ENCODE data around the gene FAM184A.

FAM184A gene

DNA sequence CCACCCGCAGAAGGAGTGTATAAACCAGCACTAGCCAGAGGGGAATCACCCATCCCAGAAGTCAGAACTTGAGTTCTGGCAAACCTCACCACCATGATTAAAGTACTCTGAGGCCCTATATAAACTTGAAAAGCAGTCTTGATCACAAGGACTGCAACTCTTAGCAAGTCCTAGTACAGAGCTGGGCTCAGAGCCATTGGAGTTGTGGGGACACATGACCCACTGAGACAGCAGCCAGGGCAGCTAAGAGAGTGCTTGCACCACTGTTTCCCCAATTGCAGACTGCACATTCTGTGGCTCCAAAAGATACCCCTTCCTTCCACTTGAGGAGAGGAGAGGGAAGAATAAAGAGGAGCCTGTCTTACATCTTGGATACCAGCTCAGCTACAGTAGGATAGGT is 138.8 kb downstream of the FAM184A start:
- no peak overlapping the region for H4K5ac ChIP-seq (ENCODE audit: low read length)
- DNase-seq = no peak
- H4K8ac ChIP-seq (ENCODE audit: low read depth, low read length) = no peak overlapping the region
- H3K4me3 ChIP-seq (ENCODE audit: low read length) = no peak overlapping the region
- no peaks in the 10 kb centered on the region for H3K36me3 ChIP-seq (ENCODE audit: control insufficient read depth, insufficient read depth, low read length)
- H3K4me1 ChIP-seq (ENCODE audit: control insufficient read depth, low read depth, low read length) = no peaks in the 10 kb centered on the region
- no peak overlapping the region for H3K27ac ChIP-seq (ENCODE audit: low read depth, low read length)
- no peak overlapping the region for H2BK15ac ChIP-seq (replicated peaks; ENCODE audit: low read depth)
- no peak overlapping the region for H2BK5ac ChIP-seq (ENCODE audit: low read length)
- no CpG with 5 or more reads among the region's 1 CpG for WGBS (ENCODE audit: extremely low coverage, insufficient coverage, low lambda C conversion rate)
- H3K79me1 ChIP-seq (ENCODE audit: low read length) = no peaks in the 10 kb centered on the region
- peaks cover 3% of the 10 kb centered on the region for H3K79me2 ChIP-seq (ENCODE audit: control insufficient read depth, insufficient read depth, low read length)
- no peak overlapping the region for H3K56ac ChIP-seq (ENCODE audit: low read length)
- no peak overlapping the region for H3K4me2 ChIP-seq (ENCODE audit: low read length)
- H3K4ac ChIP-seq (ENCODE audit: low read depth, low read length) = no peak overlapping the region
- no peak overlapping the region for H2BK120ac ChIP-seq (ENCODE audit: low read depth, low read length)
- no peak overlapping the region for H3K9ac ChIP-seq (ENCODE audit: low read length)
- H2AK5ac ChIP-seq (ENCODE audit: low read length) = no peak overlapping the region
- H3K18ac ChIP-seq (ENCODE audit: low read length) = no peak overlapping the region
- H3K23ac ChIP-seq (ENCODE audit: low read length) = no peak overlapping the region
- H3K27me3 ChIP-seq (ENCODE audit: insufficient read depth, low read length, poor library complexity) = no peaks in the 10 kb centered on the region

DNA sequence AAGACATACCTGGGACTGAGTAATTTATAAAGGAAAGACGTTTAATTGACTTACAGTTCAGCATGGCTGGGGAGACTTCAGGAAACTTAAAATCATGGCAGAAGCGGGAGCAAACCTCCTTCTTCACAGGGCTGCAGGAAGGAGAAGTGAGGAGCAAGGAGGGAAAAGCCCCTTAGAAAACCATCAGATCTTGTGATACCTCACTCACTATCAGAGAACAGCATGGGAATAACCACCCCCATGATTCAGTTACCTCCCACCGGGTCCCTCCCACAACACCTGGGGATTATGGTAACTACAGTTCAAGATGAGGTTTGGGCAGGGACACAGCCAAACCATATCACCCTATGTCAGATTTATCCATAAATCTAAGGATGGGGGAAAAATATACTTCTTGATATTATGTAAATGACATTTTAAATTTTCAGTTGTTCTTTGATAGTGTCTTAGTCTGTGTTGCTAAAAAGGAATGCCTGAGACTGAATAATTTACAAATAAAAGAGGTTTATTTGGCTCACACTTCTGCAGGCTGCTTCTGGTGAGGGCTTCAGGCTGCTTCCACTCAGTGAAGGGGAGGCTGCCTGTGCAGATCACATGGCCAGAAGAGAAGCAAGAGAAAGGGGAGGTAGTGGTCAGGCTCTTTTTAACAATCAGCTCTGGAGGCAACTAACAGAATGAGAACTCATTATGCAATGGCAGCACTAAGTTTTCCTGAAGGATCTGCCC is 142.3 kb downstream of the FAM184A start:
- H3K56ac ChIP-seq (ENCODE audit: low read length) = no peak overlapping the region
- no peak overlapping the region for H3K27ac ChIP-seq (ENCODE audit: low read depth, low read length)
- H2BK120ac ChIP-seq (ENCODE audit: low read depth, low read length) = no peak overlapping the region
- no peak overlapping the region for H3K4me3 ChIP-seq (ENCODE audit: low read length)
- H3K23ac ChIP-seq (ENCODE audit: low read length) = no peak overlapping the region
- H3K4ac ChIP-seq (ENCODE audit: low read depth, low read length) = no peak overlapping the region
- H3K4me2 ChIP-seq (ENCODE audit: low read length) = no peak overlapping the region
- no peak overlapping the region for H2AK5ac ChIP-seq (ENCODE audit: low read length)
- WGBS (ENCODE audit: extremely low coverage, insufficient coverage, low lambda C conversion rate) = no CpG with 5 or more reads among the region's 3 CpGs
- H3K18ac ChIP-seq (ENCODE audit: low read length) = no peak overlapping the region
- no peaks in the 10 kb centered on the region for H3K36me3 ChIP-seq (ENCODE audit: control insufficient read depth, insufficient read depth, low read length)
- no peaks in the 10 kb centered on the region for H3K79me1 ChIP-seq (ENCODE audit: low read length)
- no peak overlapping the region for H4K8ac ChIP-seq (ENCODE audit: low read depth, low read length)
- no peak overlapping the region for H4K5ac ChIP-seq (ENCODE audit: low read length)
- H3K27me3 ChIP-seq (ENCODE audit: insufficient read depth, low read length, poor library complexity) = no peaks in the 10 kb centered on the region
- no peaks in the 10 kb centered on the region for H3K4me1 ChIP-seq (ENCODE audit: control insufficient read depth, low read depth, low read length)
- DNase-seq = peak; percentile 31
- H2BK5ac ChIP-seq (ENCODE audit: low read length) = no peak overlapping the region
- peaks cover 5% of the 10 kb centered on the region for H3K79me2 ChIP-seq (ENCODE audit: control insufficient read depth, insufficient read depth, low read length)
- H2BK15ac ChIP-seq (replicated peaks; ENCODE audit: low read depth) = no peak overlapping the region
- H3K9ac ChIP-seq (ENCODE audit: low read length) = no peak overlapping the region

DNA sequence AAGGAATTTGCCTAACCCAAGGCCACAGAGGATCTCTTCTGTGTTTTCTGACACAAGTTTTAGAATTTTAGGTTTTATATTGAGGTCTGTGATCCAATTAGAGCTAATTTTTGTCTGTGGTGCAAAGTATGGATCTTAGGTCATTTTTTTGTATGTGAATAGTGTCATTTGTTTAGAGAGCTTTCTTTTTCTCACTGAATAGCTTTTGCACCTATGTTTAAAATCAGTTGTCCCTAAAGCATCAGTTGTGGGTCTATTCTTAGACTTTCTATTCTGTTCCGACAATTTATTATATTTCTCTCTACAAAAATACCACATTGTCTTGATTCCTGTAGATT is 143.2 kb downstream of the FAM184A start:
- Histone ChIP-seq H3K79me2 (ENCODE audit: control insufficient read depth, insufficient read depth, low read length) (peaks cover 5% of the 10 kb centered on the region), H3K4me1 (ENCODE audit: control insufficient read depth, low read depth, low read length) (no peaks in the 10 kb centered on the region), H3K56ac (ENCODE audit: low read length) (peak overlapping the region; percentile 52), H2BK5ac (ENCODE audit: low read length) (no peak overlapping the region), H2BK120ac (ENCODE audit: low read depth, low read length) (no peak overlapping the region), H3K9ac (ENCODE audit: low read length) (peak overlapping the region; percentile 46), H3K27ac (ENCODE audit: low read depth, low read length) (no peak overlapping the region), H3K4me2 (ENCODE audit: low read length) (no peak overlapping the region), H3K23ac (ENCODE audit: low read length) (no peak overlapping the region), H2AK5ac (ENCODE audit: low read length) (no peak overlapping the region), H3K18ac (ENCODE audit: low read length) (no peak overlapping the region), H4K5ac (ENCODE audit: low read length) (no peak overlapping the region), H3K36me3 (ENCODE audit: control insufficient read depth, insufficient read depth, low read length) (no peaks in the 10 kb centered on the region), H3K4me3 (ENCODE audit: low read length) (peak overlapping the region; percentile 21), H3K4ac (ENCODE audit: low read depth, low read length) (no peak overlapping the region), H2BK15ac (replicated peaks; ENCODE audit: low read depth) (no peak overlapping the region), H4K8ac (ENCODE audit: low read depth, low read length) (no peak overlapping the region), H3K79me1 (ENCODE audit: low read length) (no peaks in the 10 kb centered on the region), H3K27me3 (ENCODE audit: insufficient read depth, low read length, poor library complexity) (no peaks in the 10 kb centered on the region)
- WGBS (ENCODE audit: extremely low coverage, insufficient coverage, low lambda C conversion rate) = no CpG with 5 or more reads among the region's 1 CpG
- no peak for DNase-seq

DNA sequence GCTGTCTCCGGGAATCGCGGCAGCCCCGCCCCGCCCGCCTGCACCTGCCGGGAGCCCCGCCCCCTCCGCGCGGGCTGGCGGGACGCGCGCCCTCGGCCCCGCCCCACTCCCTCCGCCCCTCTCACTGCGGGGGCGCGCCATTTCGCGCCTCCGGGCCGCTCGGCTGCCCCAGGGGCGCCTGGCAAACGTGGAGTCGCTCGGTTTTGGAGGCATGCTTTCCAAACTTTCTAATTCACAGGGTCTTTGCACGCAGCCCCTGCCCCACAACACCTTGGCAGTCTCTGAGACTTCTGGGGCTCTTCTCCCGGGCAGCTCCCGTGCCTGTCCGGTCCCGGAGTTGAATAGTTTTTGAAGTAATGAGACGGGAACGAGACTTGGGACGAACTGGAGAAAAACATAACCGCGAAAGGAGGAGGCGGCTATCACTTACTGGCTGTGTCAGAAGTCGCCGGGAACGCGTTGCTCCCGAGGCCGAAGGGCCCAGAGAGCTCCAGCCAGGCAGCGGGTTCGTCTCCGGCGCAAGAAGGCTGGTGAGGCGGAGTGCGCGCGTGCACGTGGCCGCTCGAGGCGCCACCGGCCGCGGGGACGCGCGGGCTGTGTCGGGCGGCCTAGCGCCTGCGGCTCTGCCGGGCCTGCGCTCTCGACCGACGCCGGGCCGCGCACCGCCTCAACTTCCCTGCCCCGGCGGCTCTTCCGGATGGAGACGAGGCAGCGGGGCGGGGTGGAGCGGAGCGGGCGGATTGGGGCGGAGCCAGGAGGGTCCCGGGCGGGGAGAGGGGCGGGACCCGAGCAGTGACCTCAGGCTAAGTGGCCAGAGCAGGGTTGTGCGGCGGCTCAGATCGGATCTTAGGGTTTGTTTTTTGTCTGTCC is 143.8 kb downstream of the FAM184A start, which contains the start of gene MCM9:
Gene MCM9 (minus strand): TSS at position 699 of the 870 bp plus-strand sequence. CDS start 3,436 bp downstream, outside the sequence.
- no peaks in the 10 kb centered on the region for H3K4me1 ChIP-seq (ENCODE audit: control insufficient read depth, low read depth, low read length)
- H2AK5ac ChIP-seq (ENCODE audit: low read length) = no peak within 1 kb of the TSS
- no peak within 1 kb of the TSS for H4K5ac ChIP-seq (ENCODE audit: low read length)
- peak within 1 kb of the TSS; percentile 82 for H3K18ac ChIP-seq (ENCODE audit: low read length)
- peak within 1 kb of the TSS; percentile 67 for H3K4ac ChIP-seq (ENCODE audit: low read depth, low read length)
- peak within 1 kb of the TSS; percentile 95 for H3K9ac ChIP-seq (ENCODE audit: low read length)
- peak within 1 kb of the TSS; percentile 94 for H3K27ac ChIP-seq (ENCODE audit: low read depth, low read length)
- no peak within 1 kb of the TSS for H3K23ac ChIP-seq (ENCODE audit: low read length)
- no peaks in the 10 kb centered on the region for H3K27me3 ChIP-seq (ENCODE audit: insufficient read depth, low read length, poor library complexity)
- peaks cover 5% of the 10 kb centered on the region for H3K79me2 ChIP-seq (ENCODE audit: control insufficient read depth, insufficient read depth, low read length)
- no peak within 1 kb of the TSS for H4K8ac ChIP-seq (ENCODE audit: low read depth, low read length)
- peak within 1 kb of the TSS; percentile 87 for H3K4me2 ChIP-seq (ENCODE audit: low read length)
- H3K36me3 ChIP-seq (ENCODE audit: control insufficient read depth, insufficient read depth, low read length) = no peaks in the 10 kb centered on the region
- peak; percentile 96 for DNase-seq
- H2BK5ac ChIP-seq (ENCODE audit: low read length) = peak within 1 kb of the TSS; percentile 35
- H3K4me3 ChIP-seq (ENCODE audit: low read length) = peak within 1 kb of the TSS; percentile 93
- H2BK120ac ChIP-seq (ENCODE audit: low read depth, low read length) = peak within 1 kb of the TSS; percentile 49
- no CpG with 5 or more reads among the region's 95 CpGs for WGBS (ENCODE audit: extremely low coverage, insufficient coverage, low lambda C conversion rate)
- no peaks in the 10 kb centered on the region for H3K79me1 ChIP-seq (ENCODE audit: low read length)
- H2BK15ac ChIP-seq (replicated peaks; ENCODE audit: low read depth) = no peak within 1 kb of the TSS
- peak within 1 kb of the TSS; percentile 94 for H3K56ac ChIP-seq (ENCODE audit: low read length)

DNA sequence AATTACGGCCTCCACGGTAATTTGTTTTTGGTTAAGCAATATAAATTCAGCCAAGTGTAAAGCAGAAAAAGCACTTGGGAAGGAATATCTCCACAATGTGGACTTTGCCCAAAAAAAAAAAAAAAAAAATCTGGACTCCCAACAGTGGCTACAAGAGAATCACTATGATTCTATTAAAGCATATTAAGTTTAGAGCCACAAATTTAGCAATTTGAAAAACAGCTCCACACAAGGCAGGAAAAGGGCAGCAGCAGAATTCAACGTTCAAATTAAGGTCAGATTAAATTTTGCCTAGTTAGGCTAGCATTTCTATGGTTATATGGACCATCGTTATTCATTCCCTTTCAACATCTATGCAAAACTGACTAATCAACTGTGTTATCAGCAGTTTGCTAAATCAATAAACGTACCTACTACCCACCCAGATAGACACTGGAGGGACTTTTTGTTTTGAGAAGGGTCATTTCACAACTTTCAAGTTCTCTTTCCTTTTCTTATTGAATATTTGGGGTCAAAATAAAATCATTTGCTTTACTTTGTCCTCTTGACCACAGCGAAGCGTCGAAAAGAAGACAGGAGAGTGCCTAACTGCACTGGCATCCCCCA is 144.5 kb downstream of the FAM184A start:
- H2BK120ac ChIP-seq (ENCODE audit: low read depth, low read length) = no peak overlapping the region
- no peak for DNase-seq

More for the DNA sequence above, 144.5 kb downstream of the FAM184A start:
- no peak overlapping the region for H3K18ac ChIP-seq (ENCODE audit: low read length)
- H3K4me3 ChIP-seq (ENCODE audit: low read length) = no peak overlapping the region
- no peak overlapping the region for H3K23ac ChIP-seq (ENCODE audit: low read length)
- H3K56ac ChIP-seq (ENCODE audit: low read length) = no peak overlapping the region
- H4K8ac ChIP-seq (ENCODE audit: low read depth, low read length) = no peak overlapping the region
- H3K4me2 ChIP-seq (ENCODE audit: low read length) = peak overlapping the region; percentile 28
- no peak overlapping the region for H2AK5ac ChIP-seq (ENCODE audit: low read length)
- H3K4ac ChIP-seq (ENCODE audit: low read depth, low read length) = no peak overlapping the region
- no peak overlapping the region for H3K27ac ChIP-seq (ENCODE audit: low read depth, low read length)
- H3K36me3 ChIP-seq (ENCODE audit: control insufficient read depth, insufficient read depth, low read length) = no peaks in the 10 kb centered on the region
- H3K79me1 ChIP-seq (ENCODE audit: low read length) = no peaks in the 10 kb centered on the region
- no peaks in the 10 kb centered on the region for H3K27me3 ChIP-seq (ENCODE audit: insufficient read depth, low read length, poor library complexity)
- H2BK5ac ChIP-seq (ENCODE audit: low read length) = no peak overlapping the region
- no peak overlapping the region for H2BK15ac ChIP-seq (replicated peaks; ENCODE audit: low read depth)
- H4K5ac ChIP-seq (ENCODE audit: low read length) = no peak overlapping the region
- H3K79me2 ChIP-seq (ENCODE audit: control insufficient read depth, insufficient read depth, low read length) = peaks cover 5% of the 10 kb centered on the region
- no peaks in the 10 kb centered on the region for H3K4me1 ChIP-seq (ENCODE audit: control insufficient read depth, low read depth, low read length)
- no CpG with 5 or more reads among the region's 8 CpGs for WGBS (ENCODE audit: extremely low coverage, insufficient coverage, low lambda C conversion rate)
- H3K9ac ChIP-seq (ENCODE audit: low read length) = no peak overlapping the region

All from mesendoderm (in vitro differentiated cells).